SK-MEL-5 (cell line): ENCODE measurements around the gene GIPC1. TPM values are rescaled to one million over a fixed set of nuclear protein-coding genes. Genes with fewer than 3 reads are reported as not detected.
A peak's percentile ranks its signal among the peaks of the same experiment; 100 is the strongest.
"Not testable (repeated sequence)": the region's sequence is repeated elsewhere in the genome, so short reads cannot be mapped to it uniquely, and the experiment has no call there.

Experiments
- DNase-seq: peaks from one replicate; pipeline ENCODE4 v3.0.0-alpha.2; 2016; ENCODE audit warnings: low read depth, low spot score
- in situ Hi-C: cut with HindIII; loops from 2 replicates; pipeline ENCODE4 v1.10.0; 2016; ENCODE audit warnings: low sequenced_read_pairs, high pct_unique_total_duplicates, low pct_unique_long_range_greater_than_20kb
- total RNA-seq: library from RNA; depleted of rRNA; stranded (reverse); fragments of >200 nt; shearing (Covaris generic); gene quantifications from 2 replicates; pipeline ENCODE4 v1.2.3, GENCODE V29; 2014

GIPC1 gene
- total RNA-seq, 1 experiment from 2014 or later: 229 TPM

GRCh38 chr19:14452303-14452702 is 43.6 kb downstream of the GIPC1 start:
- DNase-seq, in situ Hi-C loops: not testable (repeated sequence)

- in situ Hi-C loops: no loop called here
- DNase-seq: no peak
Measured at GRCh38 chr19:14450876-14451275, 45.1 kb downstream of the GIPC1 start.

GRCh38 chr19:14450168-14450874 is 45.6 kb downstream of the GIPC1 start:
- in situ Hi-C loops: no loop called here
- DNase-seq: peak; percentile 66

- DNase-seq: no peak
- in situ Hi-C loops: no loop called here
Measured at GRCh38 chr19:14449321-14449720, 46.6 kb downstream of the GIPC1 start.

- in situ Hi-C loops: no loop called here
- no peak for DNase-seq
Measured at GRCh38 chr19:14446336-14447036, 49.4 kb downstream of the GIPC1 start.

GRCh38 chr19:14443632-14444216 is 52.2 kb downstream of the GIPC1 start:
- in situ Hi-C loops: no loop called here
- DNase-seq: no peak

GRCh38 chr19:14442891-14443631 is 52.9 kb downstream of the GIPC1 start:
- DNase-seq: no peak
- in situ Hi-C loops: no loop called here

- in situ Hi-C loops: no loop called here
- DNase-seq: no peak
Measured at GRCh38 chr19:14441041-14441938, 54.6 kb downstream of the GIPC1 start.

GRCh38 chr19:14440049-14440448 is 55.9 kb downstream of the GIPC1 start:
- in situ Hi-C loops: no loop called here
- no peak for DNase-seq

- no peak for DNase-seq
- in situ Hi-C loops: no loop called here
Measured at GRCh38 chr19:14439014-14439413, 56.9 kb downstream of the GIPC1 start.

- DNase-seq: no peak
- in situ Hi-C loops: no loop called here
Measured at GRCh38 chr19:14437578-14438140, 58.3 kb downstream of the GIPC1 start.

GRCh38 chr19:14435320-14436050 is 60.4 kb downstream of the GIPC1 start:
- no peak for DNase-seq
- in situ Hi-C loops: no loop called here

GRCh38 chr19:14434543-14435319 is 61.2 kb downstream of the GIPC1 start:
- no peak for DNase-seq
- in situ Hi-C loops: no loop called here

- DNase-seq: no peak
- in situ Hi-C loops: no loop called here
Measured at GRCh38 chr19:14433554-14434501, 62.1 kb downstream of the GIPC1 start.
